ENCODE measurements around the gene MANEAL. TPM values are rescaled to one million over a fixed set of nuclear protein-coding genes. Genes with fewer than 3 reads are reported as not detected.

MANEAL gene
- total and polyA plus RNA-seq, 2 donors (not counting 1 experiment from before 2014, with no cell fraction given): 3.1 to 6.6 TPM

Other genes starting within 250 kb of the MANEAL start
- gene SNIP1, start 239.6 kb upstream of the MANEAL start, total RNA-seq: 45.0 and 45.1 TPM in 2 replicates
- gene SNIP1, start 239.6 kb upstream of the MANEAL start, polyA plus RNA-seq: 6.0 and 16.1 TPM in 2 replicates
- not detected in 2 replicates for gene DNALI1, start 236.9 kb upstream of the MANEAL start, total RNA-seq
- not detected in 2 replicates for gene DNALI1, start 236.9 kb upstream of the MANEAL start, polyA plus RNA-seq
- gene GNL2, start 197.9 kb upstream of the MANEAL start, total RNA-seq: 44.0 and 50.6 TPM in 2 replicates
- 15.7 and 29.8 TPM in 2 replicates for gene GNL2, start 197.9 kb upstream of the MANEAL start, polyA plus RNA-seq
- not detected in 2 replicates for gene RSPO1, start 159.0 kb upstream of the MANEAL start, total RNA-seq
- gene RSPO1, start 159.0 kb upstream of the MANEAL start, polyA plus RNA-seq: not detected in 2 replicates
- gene CDCA8, start 101.3 kb upstream of the MANEAL start, total RNA-seq: 1.3 and 1.5 TPM in 2 replicates
- gene CDCA8, start 101.3 kb upstream of the MANEAL start, polyA plus RNA-seq: 1.4 and 1.6 TPM in 2 replicates
- gene EPHA10, start 28.7 kb upstream of the MANEAL start, total RNA-seq: 0.39 and 0.61 TPM in 2 replicates
- gene EPHA10, start 28.7 kb upstream of the MANEAL start, polyA plus RNA-seq: 0.17 and 0.94 TPM in 2 replicates
- gene C1orf122, start 13.9 kb downstream of the MANEAL start, total RNA-seq: 15.7 and 16.9 TPM in 2 replicates
- gene C1orf122, start 13.9 kb downstream of the MANEAL start, polyA plus RNA-seq: 10.7 and 15.7 TPM in 2 replicates
- gene YRDC, start 14.4 kb downstream of the MANEAL start, total RNA-seq: 12.5 and 14.0 TPM in 2 replicates
- 16.7 and 17.1 TPM in 2 replicates for gene YRDC, start 14.4 kb downstream of the MANEAL start, polyA plus RNA-seq
- 34.6 and 36.7 TPM in 2 replicates for gene MTF1, start 65.7 kb downstream of the MANEAL start, total RNA-seq
- gene MTF1, start 65.7 kb downstream of the MANEAL start, polyA plus RNA-seq: 5.2 and 6.2 TPM in 2 replicates
- gene INPP5B, start 153.2 kb downstream of the MANEAL start, total RNA-seq: 63.3 and 66.9 TPM in 2 replicates
- 27.9 and 45.4 TPM in 2 replicates for gene INPP5B, start 153.2 kb downstream of the MANEAL start, polyA plus RNA-seq
- 65.2 and 66.7 TPM in 2 replicates for gene SF3A3, start 196.2 kb downstream of the MANEAL start, total RNA-seq
- 18.4 and 20.2 TPM in 2 replicates for gene SF3A3, start 196.2 kb downstream of the MANEAL start, polyA plus RNA-seq
- gene FHL3, start 211.7 kb downstream of the MANEAL start, total RNA-seq: 2.2 TPM in 2 replicates
- 0.15 and 0.94 TPM in 2 replicates for gene FHL3, start 211.7 kb downstream of the MANEAL start, polyA plus RNA-seq
- gene UTP11, start 218.9 kb downstream of the MANEAL start, total RNA-seq: 16.4 and 16.8 TPM in 2 replicates
- 6.0 and 10.4 TPM in 2 replicates for gene UTP11, start 218.9 kb downstream of the MANEAL start, polyA plus RNA-seq